ENCODE data around the gene ENO4.

ENO4 gene

GRCh38 chr10:116919706-116920105 is 70.4 kb downstream of the ENO4 start:
- DNase-seq: no peak

DNA sequence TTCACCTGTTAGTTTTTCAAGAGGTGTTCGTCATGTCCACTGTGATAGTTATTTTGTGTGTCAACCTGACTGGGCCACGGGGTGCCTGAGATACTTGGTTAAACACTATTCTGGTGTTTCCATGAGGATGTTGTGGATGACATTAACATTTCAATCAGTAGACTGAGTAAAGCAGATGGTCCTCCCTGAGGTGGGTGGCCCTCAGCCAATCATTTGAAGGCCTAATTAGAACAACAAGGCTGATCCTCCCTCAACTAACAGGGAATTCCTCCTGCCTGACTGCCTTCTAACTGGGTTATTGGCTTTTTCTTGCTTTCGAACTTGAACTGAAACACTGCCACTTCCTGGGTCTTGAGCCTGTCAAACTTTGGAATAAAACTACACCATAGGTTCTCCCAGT is 75.8 kb downstream of the ENO4 start:
- no peak for DNase-seq

GRCh38 chr10:116926426-116926825 is 77.1 kb downstream of the ENO4 start:
- no peak for DNase-seq

DNA sequence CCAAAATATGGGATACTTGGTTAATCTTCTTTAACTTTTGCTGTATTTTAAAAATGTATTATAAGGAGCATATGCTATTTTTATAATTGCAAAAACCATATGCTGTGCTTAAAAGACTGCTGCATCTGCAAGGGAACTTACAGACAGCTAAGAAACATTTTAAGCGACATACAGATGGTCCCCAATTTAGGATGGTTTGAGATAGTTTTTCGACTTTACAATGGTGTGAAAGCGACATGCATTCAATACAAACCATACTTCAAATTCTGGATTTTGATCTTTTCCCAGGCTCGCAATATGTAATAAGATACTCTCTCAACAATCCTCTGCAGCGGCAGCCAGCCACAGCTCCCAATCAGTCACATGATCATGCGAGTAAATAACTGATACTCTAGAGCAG is 82.5 kb downstream of the ENO4 start:
- no peak for DNase-seq
